GM21717 (cell line): ENCODE data around the gene KCNQ1.

Source experiments
- ATAC-seq: cut with Tn5 transposase; IDR thresholded peaks from one replicate; pipeline ENCODE4 v1.9.1; 2021; ENCODE audit warnings: mild to moderate bottlenecking, moderate library complexity; ENCODE audit not compliant: unreplicated experiment

The KCNQ1 gene

GRCh38 chr11:2564588-2565425, 120.0 kb downstream of the KCNQ1 start:
- no peak for ATAC-seq

- no peak for ATAC-seq
Observed at GRCh38 chr11:2565447-2566222, 120.8 kb downstream of the KCNQ1 start.

- ATAC-seq, result no peak
Observed at GRCh38 chr11:2566223-2567025, 121.6 kb downstream of the KCNQ1 start.

DNA sequence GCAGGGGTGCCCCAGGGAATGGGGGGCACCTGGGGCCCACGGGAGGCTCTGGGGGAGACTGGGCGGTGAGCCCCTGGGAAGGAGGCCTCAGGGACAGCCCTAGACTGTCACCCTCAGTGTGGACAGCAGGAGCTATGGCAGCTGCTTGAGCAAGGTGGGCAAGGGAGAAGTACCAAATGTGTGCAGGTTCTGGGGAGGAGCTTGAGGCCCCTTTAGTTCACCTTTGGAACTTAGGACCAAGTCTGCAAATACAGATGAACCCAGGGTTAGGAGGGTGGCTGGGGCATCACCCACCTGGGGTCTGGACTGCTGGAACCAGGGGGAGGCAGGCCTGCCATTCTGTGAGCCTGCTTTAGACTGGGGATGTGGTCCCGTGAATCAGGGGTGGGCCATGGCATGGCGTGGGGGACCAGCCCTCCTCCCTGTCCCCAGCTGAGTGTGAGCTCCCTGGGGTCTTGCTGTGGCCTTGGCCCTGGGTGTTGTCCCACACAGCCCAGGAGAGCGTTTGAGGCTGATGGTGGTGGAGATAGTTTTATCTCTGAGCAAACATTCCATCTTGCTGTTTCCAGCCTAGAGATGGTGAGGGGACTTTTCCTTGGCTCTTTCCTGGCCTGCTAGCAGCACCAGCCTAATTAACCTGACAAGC, 122.3 kb downstream of the KCNQ1 start:
- ATAC-seq, result no peak

- no peak for ATAC-seq
Observed at GRCh38 chr11:2569321-2569721, 124.5 kb downstream of the KCNQ1 start.

GRCh38 chr11:2569731-2570210, 125.0 kb downstream of the KCNQ1 start:
- no peak for ATAC-seq

GRCh38 chr11:2570211-2570811, 125.5 kb downstream of the KCNQ1 start:
- no peak for ATAC-seq

DNA sequence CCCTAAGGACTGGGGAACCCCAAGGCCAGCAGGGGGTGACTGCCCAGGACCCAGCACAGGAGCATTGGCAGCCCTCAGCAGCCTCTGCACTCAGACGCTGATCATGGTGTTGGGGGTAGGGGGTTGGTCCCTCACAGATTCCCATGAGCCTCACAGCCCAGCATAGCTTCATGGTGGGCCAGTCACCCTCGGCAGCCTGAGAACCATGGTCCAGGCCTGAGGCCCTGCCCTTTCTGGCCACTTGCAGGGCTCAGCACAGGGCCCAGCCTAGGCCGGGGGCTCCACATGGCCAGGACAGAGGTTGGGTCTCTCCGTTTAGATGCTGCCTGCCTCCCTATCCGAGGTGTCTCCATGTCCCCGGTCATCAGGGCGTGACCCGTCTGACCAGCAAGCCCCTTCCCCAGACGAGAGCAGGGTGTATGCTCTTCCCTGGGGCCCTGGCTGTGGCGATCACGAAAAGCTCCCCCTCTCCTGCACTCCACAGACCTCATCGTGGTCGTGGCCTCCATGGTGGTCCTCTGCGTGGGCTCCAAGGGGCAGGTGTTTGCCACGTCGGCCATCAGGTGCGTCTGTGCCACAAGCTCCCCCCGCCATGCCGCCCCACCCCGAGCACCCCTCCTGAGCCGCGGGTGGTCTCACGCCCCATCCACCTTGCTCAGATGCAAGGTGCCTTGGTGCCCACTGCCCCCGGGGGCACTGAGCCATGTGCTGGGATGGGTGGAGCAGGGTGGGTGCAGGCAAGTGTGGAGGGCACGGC, 126.2 kb downstream of the KCNQ1 start:
- no peak for ATAC-seq

DNA sequence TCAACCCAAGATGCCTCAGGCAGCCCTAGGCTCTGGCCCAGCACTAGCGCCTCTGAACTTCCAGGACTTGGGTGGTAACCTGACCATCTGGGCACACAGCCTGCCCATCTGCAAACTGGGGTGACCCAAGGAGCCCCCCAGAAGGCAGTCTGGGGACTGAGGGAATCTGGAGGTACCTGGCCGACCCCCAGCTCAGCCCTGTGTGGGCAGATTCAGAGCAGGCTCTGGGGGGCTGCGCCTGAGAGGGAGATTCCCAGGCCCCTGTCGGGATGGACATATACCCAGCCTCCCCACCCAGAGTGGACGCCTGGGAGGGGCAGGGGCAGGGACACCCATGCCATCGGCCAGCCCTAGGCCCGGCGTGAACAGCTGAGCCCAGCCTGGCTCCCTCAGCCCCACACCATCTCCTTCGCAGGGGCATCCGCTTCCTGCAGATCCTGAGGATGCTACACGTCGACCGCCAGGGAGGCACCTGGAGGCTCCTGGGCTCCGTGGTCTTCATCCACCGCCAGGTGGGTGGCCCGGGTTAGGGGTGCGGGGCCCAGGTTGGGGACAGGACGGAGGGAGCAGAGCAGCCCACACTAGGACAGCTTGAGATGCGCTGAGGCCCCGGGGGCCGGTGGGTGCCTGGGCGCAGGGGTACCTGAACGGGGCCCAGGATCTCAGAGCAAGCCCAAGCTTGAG, 126.9 kb downstream of the KCNQ1 start:
- ATAC-seq, result no peak

- ATAC-seq, result no peak
Observed at GRCh38 chr11:2572491-2573239, 127.9 kb downstream of the KCNQ1 start.

DNA sequence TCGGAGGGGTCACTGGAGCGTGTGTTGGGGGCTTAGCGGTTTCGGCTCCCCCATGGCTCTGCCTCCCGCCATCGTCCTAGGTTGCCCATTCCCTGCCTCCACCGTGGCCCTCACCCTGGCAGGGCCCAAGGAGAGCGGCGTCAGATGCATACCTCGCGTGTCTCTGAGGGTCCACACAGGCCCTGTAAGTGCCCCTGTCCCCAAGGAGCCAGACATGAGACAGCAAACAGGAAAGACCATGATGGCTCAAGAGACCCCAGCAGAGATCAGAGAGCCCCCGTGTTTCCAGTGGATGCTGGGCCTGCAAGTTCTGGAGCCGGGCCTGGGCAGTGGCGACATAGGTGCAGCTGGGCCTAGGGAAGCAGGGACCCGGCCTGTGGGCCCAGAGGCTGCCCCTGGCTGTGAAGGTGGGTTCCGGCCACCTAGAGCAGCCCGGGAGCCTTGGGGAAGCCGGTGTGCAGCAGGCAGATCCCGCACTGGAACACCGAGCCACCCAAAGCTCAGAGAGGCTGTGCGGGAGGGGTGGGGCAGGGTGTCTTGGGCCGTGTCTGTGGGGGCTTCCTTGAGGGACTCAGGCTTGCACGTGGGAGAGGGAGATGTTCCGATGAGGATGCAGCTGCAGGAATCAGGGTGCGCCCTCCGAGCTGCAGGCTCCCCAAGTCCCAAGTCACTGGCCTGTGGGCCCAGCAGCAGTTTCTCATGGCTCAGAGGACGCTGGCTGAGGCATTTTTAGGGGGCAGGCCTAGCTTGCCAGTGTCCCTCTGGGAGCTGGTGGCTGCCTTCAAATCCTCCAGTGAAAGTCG, 128.6 kb downstream of the KCNQ1 start:
- no peak for ATAC-seq

DNA sequence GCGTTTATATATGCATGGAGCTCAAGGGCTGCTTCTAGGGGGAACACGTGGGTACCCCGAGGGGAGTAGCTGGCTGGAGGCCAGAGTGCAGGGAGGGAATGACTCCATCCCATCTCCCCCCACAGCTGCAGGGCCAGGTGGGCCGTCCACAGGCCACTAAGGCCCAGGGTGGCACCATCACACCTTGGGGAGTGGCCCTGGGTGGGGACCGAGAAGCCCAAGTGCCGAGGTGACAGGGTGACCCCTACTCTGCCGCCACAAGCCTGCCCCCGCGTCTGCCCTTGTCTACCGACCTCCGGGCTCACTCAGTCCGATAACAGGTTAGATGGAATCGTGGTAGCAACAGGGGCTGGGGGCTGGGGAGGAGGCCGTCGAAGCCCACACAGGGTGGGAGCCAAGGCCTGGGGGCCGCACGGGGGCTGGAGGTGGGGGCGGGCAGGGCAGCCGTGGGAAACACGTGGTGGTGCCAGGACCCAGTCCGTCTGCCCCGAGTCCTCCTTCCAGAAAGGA, 129.3 kb downstream of the KCNQ1 start:
- no peak for ATAC-seq

DNA sequence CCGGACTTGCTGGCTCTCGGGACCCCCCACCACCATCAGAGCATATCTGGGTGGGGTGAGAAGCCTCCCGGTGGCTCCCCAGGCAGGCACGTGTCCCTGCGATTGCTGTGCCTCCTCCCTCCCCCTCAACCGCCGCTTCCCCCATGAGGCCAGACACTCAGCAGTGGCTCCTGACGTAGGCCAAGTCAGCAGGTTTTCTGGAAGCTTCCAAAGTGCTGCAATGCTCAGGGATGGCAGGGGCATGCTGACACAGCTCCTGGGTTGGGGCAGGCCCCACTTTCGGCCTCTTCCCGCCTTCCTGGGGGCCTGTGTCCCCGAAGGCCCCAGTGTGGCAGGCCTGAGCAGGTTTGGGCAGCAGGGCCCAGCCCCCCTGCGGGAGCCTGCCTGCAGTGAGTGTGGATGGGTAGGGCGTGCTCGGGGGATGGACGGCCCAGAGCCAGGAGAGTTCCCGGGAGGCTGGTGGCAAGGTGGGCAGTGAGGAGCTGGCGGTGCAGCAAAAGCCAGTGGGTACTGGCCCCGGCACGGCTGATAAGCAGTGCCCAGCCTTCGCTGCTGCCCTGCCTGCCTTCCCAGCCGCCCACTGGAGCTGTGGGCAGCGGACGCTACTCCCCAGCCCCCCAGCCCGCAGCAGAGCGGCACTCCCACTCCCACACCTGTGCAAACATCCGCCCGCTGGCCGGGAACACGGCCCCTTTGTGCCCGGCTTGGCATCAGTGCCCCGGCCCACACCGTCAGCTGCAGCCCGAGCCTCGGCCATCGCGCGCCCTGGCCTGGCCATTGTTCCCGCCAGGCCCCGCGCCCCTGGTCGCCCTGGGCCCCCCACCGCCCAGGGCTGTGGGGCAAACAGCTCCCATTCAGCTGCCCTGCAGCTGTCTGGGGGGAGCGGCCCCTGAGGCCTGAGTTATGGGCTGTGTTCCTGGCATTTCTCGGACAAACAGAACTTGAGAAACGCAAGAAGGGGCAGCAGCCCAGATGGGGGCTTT, 130.0 kb downstream of the KCNQ1 start:
- no peak for ATAC-seq

GRCh38 chr11:2575591-2576051, 130.8 kb downstream of the KCNQ1 start:
- no peak for ATAC-seq

GRCh38 chr11:2576111-2576510, 131.3 kb downstream of the KCNQ1 start:
- ATAC-seq, result no peak

- no peak for ATAC-seq
Observed at GRCh38 chr11:2576549-2576948, 131.7 kb downstream of the KCNQ1 start.
